Inferior parietal cortex (tissue), 1 donor: Measurements from ENCODE around the gene HTT.

ENCODE experiments used
- DNase-seq: peaks from one replicate; pipeline ENCODE4 v3.0.0-alpha.2; 2016; ENCODE audit errors: extremely low spot score

Gene HTT

DNA sequence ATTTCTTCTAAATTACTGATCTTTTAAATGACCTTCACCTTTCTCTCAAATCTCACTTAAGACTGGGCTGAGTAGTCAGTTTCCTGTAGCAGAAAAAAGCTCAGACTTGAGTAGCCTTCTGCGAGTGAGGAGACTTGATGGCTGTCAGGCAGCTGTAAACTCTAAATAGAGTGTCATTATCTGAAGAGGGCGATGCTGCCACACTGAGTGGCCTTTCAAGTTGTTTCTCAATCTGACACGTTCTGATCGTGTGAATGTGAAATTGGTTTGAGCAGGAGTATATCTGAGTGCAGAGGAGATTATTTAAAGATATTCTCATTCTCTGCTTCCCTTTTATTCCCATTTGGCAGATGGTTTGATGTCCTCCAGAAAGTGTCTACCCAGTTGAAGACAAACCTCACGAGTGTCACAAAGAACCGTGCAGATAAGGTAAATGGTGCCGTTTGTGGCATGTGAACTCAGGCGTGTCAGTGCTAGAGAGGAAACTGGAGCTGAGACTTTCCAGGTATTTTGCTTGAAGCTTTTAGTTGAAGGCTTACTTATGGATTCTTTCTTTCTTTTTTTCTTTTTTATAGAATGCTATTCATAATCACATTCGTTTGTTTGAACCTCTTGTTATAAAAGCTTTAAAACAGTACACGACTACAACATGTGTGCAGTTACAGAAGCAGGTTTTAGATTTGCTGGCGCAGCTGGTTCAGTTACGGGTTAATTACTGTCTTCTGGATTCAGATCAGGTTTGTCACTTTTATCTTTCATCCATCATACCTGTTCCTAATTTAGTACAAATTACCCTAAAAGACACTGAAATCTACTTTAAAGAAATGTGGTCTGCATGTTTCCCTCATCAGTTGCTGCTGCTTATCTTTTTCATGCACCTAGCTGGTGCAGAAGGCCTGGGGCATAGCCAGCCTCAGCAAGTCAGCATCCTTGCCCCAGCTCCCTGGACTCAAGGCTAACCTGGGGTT, 100.2 kb downstream of the HTT start:
- no peak for DNase-seq

DNA sequence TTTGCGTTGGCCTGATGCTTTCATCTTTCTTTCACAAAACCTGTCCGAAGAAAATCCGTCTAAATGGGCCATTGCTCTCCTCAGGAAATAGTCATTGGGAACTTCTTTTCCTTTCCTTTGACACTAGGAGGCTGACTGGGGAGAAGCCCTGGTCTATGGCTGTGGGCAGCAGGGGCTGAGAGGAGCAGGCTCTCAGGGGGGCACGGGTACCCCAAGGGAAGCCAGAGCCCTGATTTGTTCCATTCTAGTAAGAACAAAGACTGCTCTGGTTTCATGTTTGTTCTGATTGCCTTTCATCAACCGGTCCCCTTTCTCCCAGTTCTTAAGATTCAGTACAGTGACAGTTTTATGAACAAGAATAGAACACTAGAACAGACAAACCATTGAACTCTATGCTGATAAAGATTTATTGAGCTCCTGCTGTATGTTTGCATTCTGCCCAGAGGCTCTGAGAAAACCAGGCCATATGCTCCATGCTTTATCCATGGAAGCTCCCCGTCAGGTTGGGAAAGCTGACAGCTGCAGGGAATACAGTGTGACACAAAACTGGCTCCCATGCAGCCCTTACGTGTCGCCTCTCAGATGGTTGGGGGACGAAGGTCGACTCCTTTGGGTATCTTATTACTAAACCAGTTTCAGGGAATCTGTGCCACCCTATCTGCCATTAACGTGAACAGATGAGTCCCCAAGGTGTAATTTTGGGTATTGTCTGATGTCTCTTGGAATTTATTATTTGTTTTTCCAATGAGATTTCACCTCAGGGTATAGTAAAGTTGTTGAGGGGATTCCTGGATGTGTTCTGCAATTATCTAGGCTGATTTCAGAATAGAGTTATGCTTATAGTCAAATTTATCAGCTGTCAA, 102.1 kb downstream of the HTT start:
- DNase-seq: no peak

DNA sequence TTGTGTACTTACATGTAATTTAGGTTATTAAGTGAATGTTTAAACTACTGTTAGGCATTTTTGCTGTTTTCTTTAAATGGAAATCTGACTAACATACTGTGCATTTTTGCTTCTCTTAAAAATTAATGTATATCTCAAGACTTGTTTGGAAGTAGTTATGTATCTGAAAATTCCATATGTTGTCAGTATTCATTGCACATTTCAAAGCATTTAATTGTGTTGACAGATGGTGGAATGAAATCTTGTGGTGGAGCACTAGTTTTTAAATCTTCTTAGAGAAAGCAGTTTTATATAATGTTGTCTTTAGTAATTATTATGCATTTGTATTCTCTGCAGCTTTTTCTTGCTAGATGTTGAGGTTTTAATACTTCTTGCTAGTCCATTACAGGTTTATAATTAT, 102.9 kb downstream of the HTT start:
- DNase-seq: no peak

DNA sequence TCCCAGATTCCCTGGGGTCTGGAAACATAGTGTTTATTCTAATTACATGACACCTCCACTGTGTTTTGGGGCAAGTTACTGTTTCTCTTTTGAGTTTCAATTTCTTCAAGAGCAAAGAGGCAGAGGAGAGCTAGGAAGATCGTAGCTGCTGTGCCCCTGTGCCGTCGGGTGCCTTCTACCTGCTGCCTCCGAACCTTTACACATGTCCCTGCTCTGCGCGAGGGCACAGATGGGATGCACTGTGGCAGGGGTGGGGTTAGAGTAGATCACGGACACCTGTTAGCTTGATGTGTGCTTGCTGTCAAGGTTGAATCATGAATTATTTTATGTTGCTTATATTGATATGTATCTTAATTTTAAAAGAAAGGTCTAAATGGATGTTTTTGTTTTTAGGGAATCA, 103.4 kb downstream of the HTT start:
- no peak for DNase-seq

DNA sequence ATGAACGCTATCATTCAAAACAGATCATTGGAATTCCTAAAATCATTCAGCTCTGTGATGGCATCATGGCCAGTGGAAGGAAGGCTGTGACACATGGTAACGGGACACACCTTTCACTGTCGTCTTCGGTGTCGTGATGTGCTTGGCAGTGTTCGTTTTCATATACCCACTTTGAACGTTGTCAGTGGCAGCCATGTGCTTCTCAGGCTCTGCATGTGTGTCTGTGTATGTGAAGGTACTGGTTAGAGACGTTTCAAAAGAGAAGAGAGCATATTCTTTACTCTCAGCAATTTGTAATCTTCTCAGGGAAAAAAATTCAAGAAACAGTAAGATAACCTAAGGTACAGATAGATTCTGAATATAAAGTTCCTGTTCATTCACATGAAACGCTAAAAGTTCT, 103.9 kb downstream of the HTT start:
- DNase-seq: no peak

DNA sequence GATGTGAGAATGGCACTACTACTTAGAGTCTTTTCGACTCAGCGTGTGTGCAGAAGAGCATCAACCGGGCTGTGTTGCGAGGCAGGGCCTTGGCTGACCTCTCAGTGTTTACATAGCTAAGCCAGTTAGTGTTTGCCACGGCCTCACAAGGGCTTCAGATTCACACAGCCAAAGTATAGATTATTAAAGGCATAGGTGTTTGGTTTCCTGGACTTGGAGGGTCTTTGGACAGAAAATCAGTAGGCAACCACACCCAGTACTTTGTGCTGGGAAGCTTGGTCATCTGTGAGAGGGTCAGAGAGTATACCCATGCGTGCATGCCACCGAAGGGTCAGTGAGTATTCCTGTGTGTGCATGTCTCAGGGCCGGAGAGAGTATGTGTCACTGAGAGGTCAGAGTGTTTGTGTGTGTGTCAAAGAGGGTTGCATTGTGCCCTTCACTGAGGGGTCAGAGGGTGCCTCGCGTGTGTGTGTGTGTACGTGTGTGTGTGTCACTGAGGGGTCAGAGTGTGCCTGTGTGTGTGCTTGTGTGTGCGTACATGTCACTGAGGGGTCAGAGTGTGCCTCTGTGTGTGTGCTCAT, 104.7 kb downstream of the HTT start:
- DNase-seq: no peak

DNA sequence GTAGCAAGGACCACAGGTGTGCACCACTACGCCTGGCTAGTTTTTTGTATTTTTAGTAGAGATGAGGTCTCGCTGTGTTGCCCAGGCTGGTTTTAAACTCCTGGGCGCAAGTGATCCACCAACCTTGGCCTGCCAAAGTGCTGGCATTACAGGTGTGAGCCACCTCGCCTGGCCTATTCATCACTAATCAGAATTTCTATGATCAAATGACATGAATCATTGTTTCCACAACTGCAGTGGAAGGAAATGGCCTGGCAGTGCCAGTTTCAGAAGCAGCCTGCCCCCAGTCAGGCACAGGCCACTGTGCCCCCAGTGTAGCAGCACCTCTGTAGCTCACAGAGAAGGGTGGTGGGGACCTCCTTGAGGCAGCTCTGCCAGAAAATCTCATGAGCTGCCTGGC, 108.5 kb downstream of the HTT start:
- DNase-seq: no peak

DNA sequence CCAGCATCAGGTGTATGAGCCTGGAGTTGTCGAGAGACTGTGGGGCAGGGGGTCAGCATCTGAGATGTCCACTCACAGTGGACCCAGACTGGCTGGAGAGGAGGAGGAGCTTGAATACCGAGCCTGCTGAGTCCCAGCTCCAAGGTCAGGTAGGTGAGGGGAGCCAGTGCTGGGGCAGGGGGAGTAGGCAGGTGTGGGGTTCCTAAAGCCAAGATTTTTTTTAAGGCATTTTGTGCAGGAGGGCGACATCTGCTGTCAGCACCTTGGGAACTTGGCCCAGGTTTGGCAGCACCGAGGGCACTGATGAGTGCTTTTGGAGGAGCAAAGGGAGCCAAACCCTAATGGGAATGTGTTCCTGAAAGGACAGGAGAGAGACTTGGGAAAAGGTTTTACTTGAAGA, 110.2 kb downstream of the HTT start:
- no peak for DNase-seq

DNA sequence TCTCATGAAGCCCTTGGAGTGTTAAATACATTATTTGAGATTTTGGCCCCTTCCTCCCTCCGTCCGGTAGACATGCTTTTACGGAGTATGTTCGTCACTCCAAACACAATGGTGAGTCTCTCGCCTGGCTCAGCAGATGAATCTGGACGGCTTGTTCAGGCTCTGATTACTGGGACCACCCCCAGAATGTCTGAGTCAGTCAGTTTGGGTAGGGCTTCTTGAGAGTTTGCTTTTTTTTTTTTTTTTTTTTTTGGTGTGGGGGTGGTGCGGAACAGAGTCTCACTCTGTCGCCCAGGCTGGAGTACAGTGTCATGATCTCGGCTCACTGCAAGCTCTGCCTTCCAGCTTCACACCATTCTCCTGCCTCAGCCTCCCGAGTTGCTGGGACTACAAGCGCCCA, 112.1 kb downstream of the HTT start:
- no peak for DNase-seq

DNA sequence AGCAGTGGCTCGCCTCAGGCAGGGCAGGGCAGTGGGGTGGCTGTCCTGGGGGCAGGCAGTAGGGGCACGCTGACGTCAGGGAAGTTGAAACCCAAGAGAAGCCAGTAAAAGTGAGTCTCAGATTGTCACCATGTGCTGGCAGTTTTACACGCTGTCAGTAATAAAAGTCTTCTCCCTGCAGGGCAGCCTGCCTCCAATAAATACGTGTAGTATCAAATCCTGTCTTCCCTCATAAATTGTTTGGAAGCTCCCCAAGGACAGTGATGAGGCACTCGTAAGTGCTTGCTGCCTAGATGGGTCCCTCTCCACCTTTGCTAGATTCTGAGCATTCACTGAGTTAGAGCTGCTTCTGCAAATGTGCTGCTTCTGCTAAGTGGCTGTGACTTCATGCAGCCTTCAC, 113.6 kb downstream of the HTT start:
- DNase-seq: no peak

DNA sequence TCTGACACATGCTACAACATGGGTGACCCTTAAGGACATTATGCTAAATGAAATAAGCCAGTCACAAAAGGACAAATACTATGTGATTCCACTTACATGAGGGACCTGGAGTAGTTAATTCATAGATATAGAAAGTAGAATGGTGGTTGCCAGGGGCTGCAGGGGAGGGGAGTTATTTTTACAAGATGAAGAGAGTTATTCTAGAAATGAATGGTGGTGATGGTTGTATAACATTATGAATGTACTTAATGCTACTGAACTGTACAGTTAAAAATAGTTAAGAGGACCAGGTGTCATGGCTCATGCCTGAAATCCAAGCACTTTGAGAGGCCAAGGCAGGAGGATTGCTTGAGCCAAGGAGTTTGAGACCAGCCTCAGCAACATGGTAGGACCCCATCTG, 115.0 kb downstream of the HTT start:
- no peak for DNase-seq

DNA sequence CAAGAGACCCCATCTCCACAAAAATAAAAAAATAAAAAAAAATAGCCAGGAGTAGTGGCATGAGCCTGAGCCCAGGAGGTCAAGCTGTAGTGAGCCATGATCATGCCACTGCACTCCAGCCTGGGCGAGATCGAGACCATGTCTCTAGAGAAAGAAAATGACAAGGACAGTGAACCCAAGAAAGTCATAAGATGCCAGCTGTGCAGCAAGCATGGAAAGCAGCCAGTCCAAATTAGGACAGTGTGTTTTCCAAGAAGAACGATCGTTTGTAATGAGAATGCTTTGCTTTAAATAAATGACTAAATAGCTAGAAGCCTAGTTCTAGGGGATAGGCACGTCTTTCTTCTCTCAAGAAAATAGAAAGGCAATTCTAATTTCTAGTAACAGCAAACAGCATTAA, 116.1 kb downstream of the HTT start:
- DNase-seq: no peak

DNA sequence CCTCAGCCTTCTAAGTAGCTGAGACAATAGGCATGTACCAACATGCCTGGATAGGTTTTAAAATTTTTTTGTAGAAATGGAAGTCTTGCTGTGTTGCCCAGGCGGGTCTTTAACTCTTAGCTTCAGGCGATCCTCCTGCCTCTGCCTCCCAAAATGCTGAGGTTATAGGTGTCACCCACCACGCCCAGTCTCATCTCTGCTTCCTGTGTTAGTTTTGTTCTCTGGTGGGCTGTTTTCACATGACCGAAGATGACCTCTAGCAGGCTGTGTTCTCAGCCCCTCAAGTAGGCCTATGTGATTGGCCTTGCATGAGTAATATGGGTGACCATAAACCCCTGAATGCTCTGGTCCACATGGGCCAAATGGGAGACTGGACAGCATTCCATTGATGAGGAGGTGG, 117.7 kb downstream of the HTT start:
- no peak for DNase-seq

DNA sequence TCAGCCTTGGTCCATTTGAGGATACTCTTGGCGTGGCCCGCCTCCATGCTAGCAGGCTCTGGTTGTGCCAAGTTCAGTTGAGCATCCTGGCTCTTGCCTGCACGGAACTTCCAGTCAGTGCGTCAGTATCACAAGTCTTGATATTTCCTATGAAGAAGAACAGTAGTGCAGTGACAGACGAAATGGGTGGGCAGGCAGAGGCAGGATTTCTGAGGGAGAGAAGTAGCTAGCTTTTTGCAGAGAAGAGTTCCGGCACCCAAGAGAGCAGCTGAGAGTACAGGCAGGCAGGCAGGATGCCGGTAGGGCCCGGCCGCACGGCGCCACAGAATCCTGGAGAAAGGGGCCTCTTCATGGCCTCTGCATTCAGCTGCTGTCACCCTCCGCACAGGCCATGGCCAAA, 118.3 kb downstream of the HTT start:
- no peak for DNase-seq

DNA sequence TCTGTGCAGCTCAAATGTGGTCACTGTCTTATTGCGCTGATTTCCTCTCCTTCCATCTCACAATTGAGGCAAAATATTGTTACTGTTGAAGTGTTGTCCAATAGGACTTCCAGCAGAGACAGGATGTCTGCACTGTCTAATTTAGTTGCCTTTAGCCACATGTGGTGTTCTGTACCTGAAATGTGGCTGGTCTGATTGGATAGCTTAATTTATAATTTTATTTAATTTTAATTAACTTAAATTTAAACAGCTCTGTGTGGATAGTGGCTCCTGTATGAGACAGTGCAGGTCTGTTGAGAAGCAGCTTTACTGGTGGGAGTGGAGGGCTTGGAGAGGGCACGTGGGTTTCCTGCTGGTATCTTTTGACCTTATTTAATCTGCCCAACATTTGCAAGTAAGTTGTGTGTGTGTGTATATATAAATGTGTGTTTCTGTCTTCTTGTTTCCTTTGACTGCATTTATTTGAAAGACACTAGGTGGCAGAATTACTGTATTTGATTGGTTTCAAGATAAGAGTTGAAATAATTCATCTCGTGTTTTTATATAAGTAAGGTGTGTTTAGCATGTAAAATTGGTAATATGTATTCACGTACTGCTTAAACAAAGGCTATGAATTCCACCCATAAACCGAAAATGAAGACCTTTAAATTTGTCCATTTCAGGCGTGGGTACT, 119.2 kb downstream of the HTT start:
- no peak for DNase-seq

DNA sequence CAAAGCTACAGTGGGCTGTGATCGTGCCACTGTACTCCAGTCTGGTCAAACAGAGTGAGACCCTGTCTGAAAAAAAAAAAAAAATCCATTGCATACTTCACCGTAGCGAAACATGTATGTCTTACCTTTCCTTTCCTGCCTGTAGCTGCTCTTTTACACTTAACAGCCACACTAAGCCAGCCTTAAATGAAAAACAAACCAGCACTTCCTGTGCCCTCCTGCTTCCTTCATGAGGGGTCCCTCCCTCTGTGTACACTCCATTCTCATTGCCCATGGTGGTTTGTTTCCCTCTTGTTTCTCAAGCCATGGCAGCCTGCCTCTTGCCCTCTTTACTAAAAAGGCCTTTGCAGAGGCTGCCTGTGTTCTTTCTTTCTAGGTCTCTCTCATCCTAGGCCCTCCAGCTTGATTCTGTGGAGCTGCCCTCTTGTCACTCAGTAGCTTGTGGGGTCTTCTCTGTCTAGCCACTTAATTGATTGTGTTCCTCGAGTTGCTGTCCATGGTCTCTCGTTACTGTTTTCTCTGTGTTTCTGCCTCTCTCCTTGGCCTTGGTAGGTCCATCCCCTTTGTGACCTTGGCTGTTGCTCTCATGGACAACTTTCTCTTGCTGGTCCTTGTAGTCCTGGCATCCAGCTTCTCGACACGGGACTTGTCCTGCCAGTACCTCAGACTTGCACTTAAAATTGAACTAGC, 122.3 kb downstream of the HTT start:
- DNase-seq: no peak

DNA sequence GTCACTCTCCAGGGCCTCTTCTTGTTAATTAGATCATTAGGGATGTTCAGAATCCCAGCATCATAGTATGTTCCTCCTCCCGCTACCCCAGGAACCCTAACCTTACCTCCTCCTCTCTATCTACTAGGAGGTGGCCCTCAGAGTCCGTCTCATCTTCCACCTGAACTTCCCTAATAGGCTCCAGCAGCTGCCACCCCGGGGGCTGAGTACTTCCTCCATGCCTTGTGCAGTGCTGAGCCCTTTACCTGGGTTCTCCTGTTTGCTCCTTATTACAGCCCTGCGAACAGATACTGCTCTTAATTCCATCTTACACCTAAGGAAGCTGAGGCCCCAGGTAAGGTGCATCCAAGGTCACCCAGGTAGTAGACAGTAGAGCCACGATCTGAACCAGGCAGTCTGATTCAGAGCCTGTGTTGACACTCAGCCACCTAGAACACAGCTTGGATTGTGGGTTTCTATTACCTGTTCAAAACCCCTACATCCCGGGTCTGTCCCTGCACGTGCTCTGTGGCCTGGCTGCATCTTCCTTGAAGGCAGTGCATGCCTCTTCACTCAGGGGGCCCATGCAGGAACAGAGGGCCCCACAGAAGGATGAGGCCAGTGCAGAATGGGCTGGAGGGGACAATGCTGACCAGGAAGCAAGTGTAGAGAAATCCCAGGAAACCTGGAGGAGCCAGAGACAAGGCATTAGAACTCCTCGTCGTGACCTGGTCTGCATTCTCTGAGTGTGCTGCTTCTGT, 123.1 kb downstream of the HTT start:
- no peak for DNase-seq

DNA sequence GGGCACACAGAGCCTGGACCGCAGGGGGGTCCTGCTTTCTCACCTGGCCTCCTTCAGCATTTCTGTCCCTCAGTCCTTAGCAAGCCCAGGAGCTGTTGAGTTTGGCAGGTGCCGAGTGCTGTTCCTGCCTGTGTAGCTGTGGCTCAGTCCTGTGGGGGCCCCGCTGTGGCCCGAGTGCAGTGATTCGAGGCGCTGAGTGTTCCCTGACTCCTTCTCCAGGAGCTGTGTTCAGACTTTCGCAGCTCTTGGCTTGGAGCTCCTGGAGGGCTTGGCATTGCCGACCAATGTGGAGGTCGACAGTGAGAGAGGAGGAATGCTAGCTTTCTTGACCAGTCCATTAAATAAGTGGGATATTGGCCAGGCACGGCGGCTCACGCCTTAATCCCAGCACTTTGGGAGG, 124.4 kb downstream of the HTT start:
- no peak for DNase-seq

DNA sequence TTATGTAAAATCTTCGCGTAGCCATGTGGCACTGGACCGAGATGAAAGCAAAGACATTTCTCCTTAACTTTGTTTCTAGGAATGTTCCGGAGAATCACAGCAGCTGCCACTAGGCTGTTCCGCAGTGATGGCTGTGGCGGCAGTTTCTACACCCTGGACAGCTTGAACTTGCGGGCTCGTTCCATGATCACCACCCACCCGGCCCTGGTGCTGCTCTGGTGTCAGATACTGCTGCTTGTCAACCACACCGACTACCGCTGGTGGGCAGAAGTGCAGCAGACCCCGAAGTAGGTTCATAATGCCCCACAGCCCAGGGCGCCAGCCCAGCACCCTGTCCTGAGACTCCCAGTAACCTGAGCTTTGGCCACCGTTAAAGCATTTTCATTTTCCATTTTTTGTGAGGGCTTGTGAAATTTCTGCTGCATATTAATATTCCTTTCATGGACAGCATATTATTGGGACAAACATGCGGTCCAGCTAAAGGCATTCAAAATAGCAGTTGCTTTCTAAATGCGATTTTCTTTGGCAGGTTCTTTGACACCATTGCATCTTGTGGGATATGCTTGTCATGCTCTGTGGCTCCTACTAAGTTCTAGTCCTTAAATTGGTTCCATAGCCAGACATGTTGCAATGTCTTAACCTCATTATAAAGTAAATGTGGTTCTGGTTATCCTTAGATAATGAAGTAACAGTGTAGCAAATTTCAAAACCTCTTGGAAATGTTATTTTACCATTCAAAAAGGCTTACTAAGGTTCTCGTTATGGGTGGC, 125.4 kb downstream of the HTT start:
- no peak for DNase-seq
